Tibial nerve (tissue), 4 donors: ENCODE measurements around the gene PCDHGA8.

Experiments used
- EP300 ChIP-seq, 2 donors: sonication (generic); formaldehyde crosslinking; IDR thresholded peaks; one replicate each; pipeline ENCODE4 v1.6.1; 2017; ENCODE audit warnings: antibody characterized with exemption in 2 of 2, mild to moderate bottlenecking in 1 of 2
- POLR2A ChIP-seq, 2 donors: fragments of 450-650 bp; IDR thresholded peaks; one replicate each; pipeline ENCODE4 v1.6.1; 2017; ENCODE audit warnings: antibody characterized with exemption in 2 of 2, mild to moderate bottlenecking in 2 of 2, moderate library complexity in 2 of 2
- TF ChIP-seq, protein P1 (sequence below), 5 experiments: fragments of 200-600 bp in 3 of 5; fragments of 450-650 bp in 2 of 5; sonication (generic) in 3 of 5; IDR thresholded peaks; one replicate each; pipeline ENCODE4 v1.5.1; 2016 to 2019; ENCODE audit warnings: antibody characterized with exemption in 5 of 5, mild to moderate bottlenecking in 3 of 5, moderate library complexity in 2 of 5

DNA sequence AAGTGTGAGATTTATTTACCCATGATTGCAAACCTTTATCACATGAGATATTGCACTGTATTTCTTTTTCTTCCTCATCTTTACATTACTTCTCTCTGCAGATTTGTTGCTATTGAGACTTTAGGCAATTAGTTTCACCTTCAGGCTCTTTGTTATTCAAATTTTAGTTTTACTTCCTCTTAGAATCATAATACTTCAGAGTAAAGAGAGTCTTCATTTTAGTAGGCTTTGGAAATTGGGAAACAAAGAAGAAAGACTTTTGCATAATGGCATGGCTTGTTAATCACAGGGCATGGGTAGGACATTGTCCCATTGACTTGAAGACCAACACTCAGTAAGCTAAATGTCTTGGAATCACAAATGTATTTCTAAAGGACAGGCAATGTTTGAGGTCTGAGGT is 29.7 kb upstream of the PCDHGA8 start:
- TF ChIP-seq, protein P1, sequence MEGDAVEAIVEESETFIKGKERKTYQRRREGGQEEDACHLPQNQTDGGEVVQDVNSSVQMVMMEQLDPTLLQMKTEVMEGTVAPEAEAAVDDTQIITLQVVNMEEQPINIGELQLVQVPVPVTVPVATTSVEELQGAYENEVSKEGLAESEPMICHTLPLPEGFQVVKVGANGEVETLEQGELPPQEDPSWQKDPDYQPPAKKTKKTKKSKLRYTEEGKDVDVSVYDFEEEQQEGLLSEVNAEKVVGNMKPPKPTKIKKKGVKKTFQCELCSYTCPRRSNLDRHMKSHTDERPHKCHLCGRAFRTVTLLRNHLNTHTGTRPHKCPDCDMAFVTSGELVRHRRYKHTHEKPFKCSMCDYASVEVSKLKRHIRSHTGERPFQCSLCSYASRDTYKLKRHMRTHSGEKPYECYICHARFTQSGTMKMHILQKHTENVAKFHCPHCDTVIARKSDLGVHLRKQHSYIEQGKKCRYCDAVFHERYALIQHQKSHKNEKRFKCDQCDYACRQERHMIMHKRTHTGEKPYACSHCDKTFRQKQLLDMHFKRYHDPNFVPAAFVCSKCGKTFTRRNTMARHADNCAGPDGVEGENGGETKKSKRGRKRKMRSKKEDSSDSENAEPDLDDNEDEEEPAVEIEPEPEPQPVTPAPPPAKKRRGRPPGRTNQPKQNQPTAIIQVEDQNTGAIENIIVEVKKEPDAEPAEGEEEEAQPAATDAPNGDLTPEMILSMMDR (IDR thresholded peaks at IDR 0.05), result no peak
- TF ChIP-seq POLR2A (IDR thresholded peaks at IDR 0.05) (no peak), EP300 (IDR thresholded peaks at IDR 0.05) (no peak)
